Keratinocyte (primary cell): ENCODE data around the gene TMEM39A. TPM values are rescaled to one million over a fixed set of nuclear protein-coding genes. Genes with fewer than 3 reads are reported as not detected.

ENCODE experiments used
- DNase-seq: peaks from one replicate; pipeline ENCODE4 v3.0.0-alpha.2; 2011; ENCODE audit warnings: low read depth, missing footprints, low spot score
- FAIRE-seq: peaks from 2 replicates; lab custom pipeline; 2011; peaks lifted over from hg19 to GRCh38; lab: Jason Lieb, UNC
- H2AFZ ChIP-seq: 2 replicates; pipeline ENCODE4 v1.6.0; 2012; ENCODE audit warnings: low read length, control low read depth, inconsistent platforms; ENCODE audit not compliant: control insufficient read depth
- H3K27ac ChIP-seq: 2 replicates; pipeline ENCODE4 v1.5.1; 2011; ENCODE audit warnings: low read length; ENCODE audit not compliant: control insufficient read depth, insufficient read depth
- H3K27me3 ChIP-seq: 3 replicates; pipeline ENCODE4 v1.6.0; 2011; ENCODE audit warnings: low read length; ENCODE audit not compliant: control insufficient read depth, insufficient read depth; ENCODE audit errors: extremely low read depth
- H3K36me3 ChIP-seq, 2 experiments: 2 replicates in 1 of 2; 3 replicates in 1 of 2; pipeline ENCODE4 v1.5.1; 2011; ENCODE audit warnings: low read length in 2 of 2, mild to moderate bottlenecking in 1 of 2; ENCODE audit not compliant: control insufficient read depth in 2 of 2, insufficient read depth in 2 of 2; ENCODE audit errors: extremely low read depth in 1 of 2
- H3K4me1 ChIP-seq: 3 replicates; pipeline ENCODE4 v1.5.1; 2011; ENCODE audit warnings: low read length; ENCODE audit not compliant: control insufficient read depth, insufficient read depth; ENCODE audit errors: extremely low read depth
- H3K4me2 ChIP-seq: 3 replicates; pipeline ENCODE4 v1.6.0; 2011; ENCODE audit warnings: low read depth, low read length; ENCODE audit not compliant: control insufficient read depth, insufficient read depth; ENCODE audit errors: extremely low read depth
- H3K4me3 ChIP-seq, 3 experiments: fragments of 200-600 bp in 1 of 3; sonication (generic) in 1 of 3; 2 replicates in 2 of 3; 3 replicates in 1 of 3; pipeline ENCODE4 v1.5.1; 2011 to 2016; ENCODE audit warnings: low read length in 3 of 3, mild to moderate bottlenecking in 3 of 3, control low read depth in 2 of 3, inconsistent platforms in 1 of 3, low read depth in 1 of 3, mixed read lengths in 1 of 3, mixed run types in 1 of 3, moderate library complexity in 1 of 3; ENCODE audit not compliant: control insufficient read depth in 2 of 3, insufficient read depth in 2 of 3; ENCODE audit errors: extremely low read depth in 1 of 3
- H3K79me2 ChIP-seq: 2 replicates; pipeline ENCODE4 v1.6.0; 2012; ENCODE audit warnings: low read length; ENCODE audit not compliant: control insufficient read depth, insufficient read depth
- H3K9ac ChIP-seq: 3 replicates; pipeline ENCODE4 v1.6.0; 2011; ENCODE audit warnings: low read length; ENCODE audit not compliant: control insufficient read depth, insufficient read depth; ENCODE audit errors: extremely low read depth
- H3K9me1 ChIP-seq: 3 replicates; pipeline ENCODE4 v1.6.0; 2011; ENCODE audit warnings: low read length; ENCODE audit not compliant: control insufficient read depth, insufficient read depth; ENCODE audit errors: extremely low read depth
- H3K9me3 ChIP-seq: 2 replicates; pipeline ENCODE4 v1.5.1; 2012; ENCODE audit warnings: low read depth, low read length; ENCODE audit not compliant: control insufficient read depth
- H4K20me1 ChIP-seq: 3 replicates; pipeline ENCODE4 v1.6.0; 2011; ENCODE audit warnings: low read length; ENCODE audit not compliant: control insufficient read depth, insufficient read depth; ENCODE audit errors: extremely low read depth
- CTCF ChIP-seq, 3 experiments: IDR thresholded peaks in 1 of 3; conservative IDR thresholded peaks in 1 of 3; optimal IDR thresholded peaks in 1 of 3; 2 replicates in 2 of 3; 3 replicates in 1 of 3; pipeline versions ENCODE3 to v1.5.1; 2011; ENCODE audit warnings: low read length in 3 of 3, mild to moderate bottlenecking in 3 of 3, moderate library complexity in 2 of 3, control low read depth in 1 of 3, inconsistent platforms in 1 of 3; ENCODE audit not compliant: insufficient read depth in 2 of 3; ENCODE audit errors: extremely low read depth in 1 of 3
- EZH2 ChIP-seq: IDR thresholded peaks from one replicate; pipeline ENCODE4 v1.6.1; 2012; ENCODE audit warnings: inconsistent platforms, mild to moderate bottlenecking, low read length, moderate library complexity
- dilution Hi-C: fragments of 300-500 bp; cut with MboI; formaldehyde crosslinking; loops from one replicate; pipeline ENCODE4 v1.7.0; 2020; ENCODE audit warnings: low sequenced_read_pairs; ENCODE audit not compliant: extremely low pct_ligation_motif_present
- polyA plus RNA-seq, 5 experiments: library from polyadenylated mRNA; depleted of rRNA in 3 of 5; stranded (reverse) in 3 of 5; stranded (forward) in 1 of 5; unstranded in 1 of 5; fragments of >200 nt; gene quantifications; 1 replicate in 1 of 5; 2 replicates in 3 of 5; 3 replicates in 1 of 5; pipeline versions ENCODE4 v1.2.1 to v1.2.3, GENCODE V29; 2011 to 2012; ENCODE audit warnings: missing spikeins in 2 of 5, low read depth in 1 of 5, low replicate concordance in 1 of 5

Gene TMEM39A
- polyA plus RNA-seq, 1 donor (not counting 4 experiments of a cell fraction or from before 2014, with no cell fraction given), result 26.3 TPM

- FAIRE-seq (no peak), DNase-seq (no peak)
- Histone ChIP-seq H3K27me3 (no peaks in the 10 kb centered on the region), H4K20me1 (no peaks in the 10 kb centered on the region), H3K79me2 (no peaks in the 10 kb centered on the region), H3K27ac (no peak overlapping the region), H3K4me3 (no peak overlapping the region), H3K4me2 (no peak overlapping the region), H3K9me3 (no peaks in the 10 kb centered on the region), H3K36me3 (peaks cover 4 to 6% of the 10 kb centered on the region in 2 experiments), H3K4me1 (peaks cover 3% of the 10 kb centered on the region), H3K9ac (no peak overlapping the region), H2AFZ (no peak overlapping the region), H3K9me1 (no peaks in the 10 kb centered on the region)
- no peak for TF ChIP-seq EZH2
- no peak for TF ChIP-seq CTCF (optimal IDR thresholded peaks at IDR 0.05 in 1 of 3, IDR thresholded peaks at IDR 0.05 in 1 of 3, conservative IDR thresholded peaks at IDR 0.05 in 1 of 3; ENCODE audit: extremely low read depth in 1 of 3, insufficient read depth in 2 of 3, low read length in 3 of 3)
- dilution Hi-C loops, result no loop called here
These were observed 29.4 kb upstream of the TMEM39A start for GRCh38 chr3:119492810-119493209.

GRCh38 chr3:119492128-119492527 lies 28.7 kb upstream of the TMEM39A start:
- dilution Hi-C loops, result no loop called here
- peak; percentile 13 for FAIRE-seq
- peaks cover 7 to 8% of the 10 kb centered on the region in 2 experiments for H3K36me3 ChIP-seq

More at GRCh38 chr3:119492128-119492527, 28.7 kb upstream of the TMEM39A start:
- H4K20me1 ChIP-seq, result no peaks in the 10 kb centered on the region
- H3K9me3 ChIP-seq, result no peaks in the 10 kb centered on the region
- H3K79me2 ChIP-seq, result no peaks in the 10 kb centered on the region
- no peak overlapping the region for H2AFZ ChIP-seq
- no peak overlapping the region for H3K9ac ChIP-seq
- no peak overlapping the region for H3K27ac ChIP-seq
- no peaks in the 10 kb centered on the region for H3K9me1 ChIP-seq
- H3K4me3 ChIP-seq, result no peak overlapping the region
- H3K27me3 ChIP-seq, result no peaks in the 10 kb centered on the region
- no peak for DNase-seq
- H3K4me1 ChIP-seq, result peaks cover under 1% of the 10 kb centered on the region
- no peak for TF ChIP-seq EZH2
- TF ChIP-seq CTCF (optimal IDR thresholded peaks at IDR 0.05 in 1 of 3, IDR thresholded peaks at IDR 0.05 in 1 of 3, conservative IDR thresholded peaks at IDR 0.05 in 1 of 3; ENCODE audit: extremely low read depth in 1 of 3, insufficient read depth in 2 of 3, low read length in 3 of 3), result no peak
- H3K4me2 ChIP-seq, result no peak overlapping the region
